Omental fat pad (tissue), 4 donors: ENCODE data around the gene PCP4. TPM values are rescaled to one million over a fixed set of nuclear protein-coding genes. Genes with fewer than 3 reads are reported as not detected.

Source experiments
- ATAC-seq: fragments of 150-250 bp; one replicate; pipeline ENCODE4 v1.9.1; 2016; ENCODE audit warnings: mild to moderate bottlenecking, moderate library complexity; ENCODE audit not compliant: low FRiP score
- DNase-seq: peaks from one replicate; pipeline ENCODE4 v3.0.0-alpha.2; 2019; ENCODE audit warnings: low spot score
- CTCF ChIP-seq, 3 donors: fragments of 450-650 bp; IDR thresholded peaks; one replicate each; pipeline ENCODE4 v1.5.1; 2016 to 2017; ENCODE audit warnings: antibody characterized with exemption in 3 of 3, mild to moderate bottlenecking in 3 of 3, moderate library complexity in 2 of 3
- total RNA-seq, 4 donors: library from RNA; depleted of rRNA; stranded (reverse); fragments of >200 nt; gene quantifications; one replicate each; pipeline ENCODE4 v1.1.0, GENCODE V29; 2016

The PCP4 gene
- total RNA-seq, 4 donors from 2014 or later: 2.7 to 5.1 (median 4.0) TPM; not detected in 1

GRCh38 chr21:39934895-39935294 lies 67.7 kb downstream of the PCP4 start:
- DNase-seq (no peak), ATAC-seq (no peak)
- no peak for TF ChIP-seq CTCF (IDR thresholded peaks at IDR 0.05)

DNA sequence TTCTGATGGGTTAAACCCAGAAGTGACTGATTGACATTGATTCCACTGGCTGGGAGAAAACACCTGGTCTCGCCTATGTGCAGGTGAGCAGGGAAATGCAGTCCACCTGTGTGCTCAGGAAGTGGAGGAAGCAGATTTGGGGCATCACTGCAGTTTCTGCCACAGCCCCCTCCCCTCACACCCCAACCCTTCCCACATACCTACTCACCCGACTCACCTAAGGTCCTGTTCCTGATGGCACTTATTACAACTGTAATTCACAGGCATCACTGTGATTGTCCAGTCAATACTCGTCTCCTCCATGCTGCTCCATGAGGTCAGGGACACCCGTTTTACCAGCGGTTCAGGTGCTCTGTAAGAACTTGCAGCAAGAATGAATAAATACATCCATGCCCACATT lies 68.5 kb downstream of the PCP4 start:
- TF ChIP-seq CTCF (IDR thresholded peaks at IDR 0.05): no peak
- ATAC-seq: no peak
- DNase-seq: no peak

- ATAC-seq (no peak), DNase-seq (no peak)
- no peak for TF ChIP-seq CTCF (IDR thresholded peaks at IDR 0.05)
These were observed 70.9 kb downstream of the PCP4 start for GRCh38 chr21:39938086-39938625.

GRCh38 chr21:39946199-39946598 lies 79.0 kb downstream of the PCP4 start:
- DNase-seq: no peak
- no peak for TF ChIP-seq CTCF (IDR thresholded peaks at IDR 0.05)
- no peak for ATAC-seq

DNA sequence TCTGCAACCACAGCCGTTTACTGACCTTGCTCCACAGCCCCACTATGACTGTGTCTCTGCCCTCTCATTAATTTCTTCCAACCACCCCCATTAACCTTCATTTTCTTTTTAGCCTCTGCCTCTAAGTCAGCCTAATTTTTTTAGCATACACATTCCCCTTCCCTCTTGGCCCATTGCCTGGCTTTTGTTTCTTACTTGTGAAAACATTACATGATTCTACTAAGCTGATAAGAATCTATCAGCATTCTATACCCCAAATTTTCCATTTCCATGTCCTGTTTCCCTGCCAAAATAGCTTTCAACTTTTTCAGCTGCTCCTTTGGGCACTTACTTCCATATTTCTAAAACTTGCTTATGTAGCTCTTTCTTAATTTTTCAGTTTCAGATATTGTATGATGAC lies 79.8 kb downstream of the PCP4 start:
- ATAC-seq (no peak), DNase-seq (no peak)
- TF ChIP-seq CTCF (IDR thresholded peaks at IDR 0.05): no peak

- ATAC-seq (no peak), DNase-seq (no peak)
- TF ChIP-seq CTCF (IDR thresholded peaks at IDR 0.05): no peak
These were observed 84.2 kb downstream of the PCP4 start for GRCh38 chr21:39951183-39952101.

DNA sequence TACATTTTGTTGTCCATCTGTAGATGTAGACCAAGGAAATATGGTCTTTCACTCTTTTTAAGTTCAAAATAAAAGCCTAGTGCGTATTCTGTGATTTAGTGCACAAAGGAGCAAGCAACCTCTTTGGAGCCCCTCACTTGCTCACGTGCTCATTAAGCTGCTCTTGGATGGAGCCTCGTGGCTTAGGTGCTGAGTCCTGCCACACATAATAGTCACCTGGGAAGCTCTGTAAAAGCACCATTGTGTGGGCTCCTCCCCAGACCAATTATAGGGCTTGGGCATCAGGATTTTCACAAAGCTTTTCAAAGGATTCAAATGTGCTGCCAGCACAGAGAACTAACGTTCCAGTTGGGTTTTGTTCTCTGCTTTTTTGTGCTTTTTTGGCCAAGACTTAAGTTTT lies 85.0 kb downstream of the PCP4 start:
- TF ChIP-seq CTCF (IDR thresholded peaks at IDR 0.05): no peak
- DNase-seq (no peak), ATAC-seq (no peak)
